GM21360 (cell line): ENCODE data around the gene C17orf58.
"Not testable (repeated sequence)": the region's sequence is repeated elsewhere in the genome, so short reads cannot be mapped to it uniquely, and the experiment has no call there.

Source experiments
- ATAC-seq: cut with Tn5 transposase; IDR thresholded peaks from one replicate; pipeline ENCODE4 v1.9.1; 2021; ENCODE audit warnings: mild to moderate bottlenecking, moderate library complexity; ENCODE audit not compliant: unreplicated experiment

Gene C17orf58

DNA sequence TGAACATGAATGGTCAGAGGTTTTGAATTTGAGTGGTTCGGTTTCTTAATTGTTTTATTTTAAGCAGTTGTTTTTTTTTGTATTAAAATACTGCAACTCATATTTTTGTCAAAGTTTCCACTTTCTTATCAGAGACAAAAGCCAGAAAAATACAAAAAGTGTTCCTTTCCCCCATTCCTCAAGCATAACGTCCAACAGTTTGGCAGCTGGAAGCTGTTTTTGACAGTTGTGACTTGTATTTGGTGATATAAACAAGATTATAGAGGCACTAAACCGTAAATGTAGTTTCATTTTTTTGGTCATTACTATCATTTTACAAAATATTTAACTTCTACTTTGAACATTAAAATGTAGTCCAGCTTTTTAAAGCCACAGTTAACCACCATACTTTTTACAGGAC lies 36.0 kb downstream of the C17orf58 start:
- ATAC-seq: not testable (repeated sequence)

DNA sequence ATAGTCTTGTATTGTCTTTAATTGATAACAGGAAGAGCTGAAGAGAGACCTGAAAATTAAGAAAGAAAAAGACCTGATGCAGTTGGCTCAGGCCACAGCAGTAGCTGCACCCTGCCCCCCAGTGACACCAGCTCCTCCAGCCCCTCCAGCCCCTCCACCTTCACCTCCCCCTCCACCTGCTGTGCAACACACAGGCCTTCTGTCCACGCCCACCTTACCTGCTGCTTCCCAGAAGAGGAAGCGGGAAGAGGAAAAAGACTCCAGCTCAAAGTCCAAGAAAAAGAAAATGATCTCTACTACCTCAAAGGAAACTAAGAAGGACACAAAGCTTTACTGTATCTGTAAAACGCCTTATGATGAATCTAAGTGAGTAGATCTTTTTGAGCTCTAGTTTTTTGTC lies 36.8 kb downstream of the C17orf58 start:
- no peak for ATAC-seq

DNA sequence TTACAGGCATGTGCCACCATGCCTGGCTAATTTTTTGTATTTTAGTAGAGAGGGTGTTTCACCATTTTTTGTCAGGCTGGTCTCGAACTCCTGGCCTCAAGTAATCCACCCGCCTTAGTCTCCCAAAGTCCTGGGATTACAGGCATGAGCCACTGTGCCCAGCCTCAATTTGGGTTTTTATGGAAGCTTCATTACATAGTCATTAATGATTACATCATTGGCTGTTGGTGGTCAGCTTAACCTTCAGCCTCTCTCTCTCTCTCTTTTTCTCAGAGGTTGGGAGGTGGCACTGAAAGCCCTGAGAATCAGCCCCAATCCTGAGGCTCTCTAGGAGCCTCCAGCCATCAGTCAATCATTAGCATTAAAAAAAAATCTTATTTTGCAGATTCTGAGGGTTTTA lies 45.3 kb downstream of the C17orf58 start:
- ATAC-seq: no peak

DNA sequence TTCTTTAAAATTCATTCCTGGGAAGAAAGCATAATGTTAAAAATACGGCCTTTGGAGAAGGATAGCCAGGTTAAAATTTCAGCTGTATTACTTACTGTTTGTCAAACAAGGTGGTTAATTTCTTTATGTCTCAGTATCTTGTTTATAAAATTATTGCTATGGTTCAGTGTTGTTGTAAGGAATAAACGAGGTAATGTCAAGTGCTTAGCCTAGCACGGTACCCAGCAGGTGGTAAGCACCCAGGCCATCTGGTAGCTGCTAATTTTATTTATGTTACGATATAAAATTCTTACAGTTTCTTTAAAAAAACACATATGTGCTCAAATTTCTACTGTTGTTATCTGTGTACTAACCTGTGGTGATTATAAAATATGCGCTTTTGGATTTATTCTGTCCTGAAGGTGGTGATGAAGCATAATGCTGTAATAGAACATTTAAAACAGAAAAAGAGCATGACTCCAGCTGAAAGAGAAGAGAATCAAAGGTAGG lies 48.9 kb downstream of the C17orf58 start:
- no peak for ATAC-seq

DNA sequence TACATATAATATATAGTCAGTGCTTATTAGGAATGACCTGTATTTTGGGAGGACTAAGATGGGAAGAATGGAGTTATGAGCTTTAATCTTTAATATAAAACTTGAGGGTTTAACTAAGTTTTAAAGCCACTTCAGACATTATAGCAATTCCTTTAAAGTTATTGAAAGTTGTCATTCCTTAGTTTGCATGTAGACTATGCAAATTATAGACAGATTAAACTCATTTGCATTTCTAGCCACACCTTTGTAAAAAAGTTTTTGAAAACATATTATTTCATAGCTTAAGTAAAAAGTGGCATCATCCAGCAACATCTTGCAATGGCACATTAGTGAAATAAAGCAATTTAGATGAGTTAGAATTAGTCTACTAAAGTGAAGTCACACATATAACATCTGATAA lies 49.8 kb downstream of the C17orf58 start:
- ATAC-seq: no peak

DNA sequence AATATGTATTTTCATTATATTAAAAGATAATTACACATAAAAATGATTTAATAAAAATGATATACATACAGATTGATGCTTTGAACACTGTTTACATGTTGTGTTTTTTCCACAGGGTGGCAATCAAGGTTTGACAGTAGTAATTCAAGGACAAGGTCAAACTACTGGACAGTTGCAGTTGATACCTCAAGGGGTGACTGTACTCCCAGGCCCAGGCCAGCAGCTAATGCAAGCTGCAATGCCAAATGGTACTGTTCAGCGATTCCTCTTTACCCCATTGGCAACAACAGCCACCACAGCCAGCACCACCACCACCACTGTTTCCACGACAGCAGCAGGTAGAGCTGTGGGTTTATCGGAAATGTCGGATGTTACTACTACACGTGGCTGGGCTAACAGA lies 52.2 kb downstream of the C17orf58 start:
- no peak for ATAC-seq

DNA sequence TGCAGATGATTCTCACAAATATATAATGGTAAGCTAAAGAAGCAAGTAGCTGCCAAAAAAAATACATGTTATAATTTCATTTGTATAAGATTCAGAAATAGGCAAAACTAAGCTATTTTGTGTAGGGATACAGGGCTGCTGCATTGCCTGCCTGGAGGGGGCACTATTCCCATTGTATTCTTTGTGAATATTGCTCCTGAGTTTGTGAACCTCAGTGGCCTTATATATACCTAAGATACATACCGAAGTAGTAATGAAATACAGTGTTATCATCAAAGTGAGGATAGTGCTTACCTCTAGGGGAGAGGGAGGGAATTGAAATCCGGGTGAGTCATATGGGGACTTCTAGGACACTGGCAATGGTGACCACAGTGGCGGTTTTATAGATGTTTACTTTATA lies 53.5 kb downstream of the C17orf58 start:
- no peak for ATAC-seq
